Endothelial cell of umbilical vein (primary cell): Measurements from ENCODE around the gene B4GALNT4. TPM values are rescaled to one million over a fixed set of nuclear protein-coding genes. Genes with fewer than 3 reads are reported as not detected.

Source experiments
- BruUV-seq: library from RNA; stranded (reverse); fragments of 400-500 nt; replicated peaks from 2 replicates; lab custom pipeline; 2021; lab: Mats Ljungman, UMichigan
- CTCF ChIA-PET: fragments of 300-600, 350-600 bp; sonication (Branson Sonifier 250); formaldehyde crosslinking; loops from one replicate; lab custom pipeline; 2021; ENCODE audit warnings: antibody characterized with exemption, inconsistent platforms; lab: Charles Lee
- POLR2A ChIA-PET: fragments of 300-600, 350-600 bp; sonication (Branson Sonifier 250); formaldehyde crosslinking; loops from one replicate; lab custom pipeline; 2021; ENCODE audit warnings: antibody characterized with exemption, inconsistent platforms; lab: Charles Lee
- DNase-seq: peaks from one replicate; pipeline ENCODE4 v3.0.0-alpha.2; 2011; ENCODE audit warnings: low read depth, low spot score
- FAIRE-seq: peaks from 2 replicates; lab custom pipeline; 2011; peaks lifted over from hg19 to GRCh38; lab: Jason Lieb, UNC
- H2AFZ ChIP-seq: 2 replicates; pipeline ENCODE4 v1.6.0; 2012; ENCODE audit warnings: low read depth, low read length, control low read depth, inconsistent platforms
- H3K27ac ChIP-seq: 2 replicates; pipeline ENCODE4 v1.5.1; 2011; ENCODE audit warnings: low read depth, mild to moderate bottlenecking, control low read depth, low read length, moderate library complexity; ENCODE audit not compliant: insufficient read depth
- H3K27me3 ChIP-seq, 2 experiments: 2 replicates each; pipeline versions ENCODE4 v1.6.0 to v1.6.1; 2011; ENCODE audit warnings: low read length in 2 of 2, mixed read lengths in 1 of 2; ENCODE audit not compliant: control insufficient read depth in 2 of 2, insufficient read depth in 2 of 2
- H3K36me3 ChIP-seq, 2 experiments: 2 replicates in 1 of 2; 3 replicates in 1 of 2; pipeline ENCODE4 v1.5.1; 2011; ENCODE audit warnings: low read length in 2 of 2, mild to moderate bottlenecking in 1 of 2, moderate library complexity in 1 of 2; ENCODE audit not compliant: control insufficient read depth in 2 of 2, insufficient read depth in 2 of 2; ENCODE audit errors: extremely low read depth in 1 of 2
- H3K4me1 ChIP-seq: 3 replicates; pipeline ENCODE4 v1.5.1; 2011; ENCODE audit warnings: mild to moderate bottlenecking, low read length; ENCODE audit not compliant: control insufficient read depth, insufficient read depth; ENCODE audit errors: extremely low read depth
- H3K4me2 ChIP-seq: 2 replicates; pipeline ENCODE4 v1.6.1; 2011; ENCODE audit warnings: low read length, control low read depth, mixed read lengths; ENCODE audit not compliant: insufficient read depth
- H3K4me3 ChIP-seq, 3 experiments: fragments of 200-600 bp in 1 of 3; sonication (generic), shearing (Covaris generic) in 1 of 3; replicated peaks in 1 of 3; 2 replicates each; pipeline ENCODE4 v1.5.1; 2011 to 2016; ENCODE audit warnings: control low read depth in 3 of 3, low read length in 3 of 3, mild to moderate bottlenecking in 2 of 3, inconsistent platforms in 1 of 3, low read depth in 1 of 3, moderate library complexity in 1 of 3; ENCODE audit not compliant: insufficient read depth in 1 of 3
- H3K79me2 ChIP-seq: 2 replicates; pipeline ENCODE4 v1.6.0; 2012; ENCODE audit warnings: low read length, inconsistent platforms; ENCODE audit not compliant: control insufficient read depth, insufficient read depth
- H3K9ac ChIP-seq: replicated peaks from 2 replicates; pipeline ENCODE3; 2011; ENCODE audit warnings: low read length, control low read depth; ENCODE audit not compliant: insufficient read depth; ENCODE audit errors: extremely low read depth
- H3K9me1 ChIP-seq: replicated peaks from 3 replicates; pipeline ENCODE4 v1.6.0; 2011; ENCODE audit warnings: mild to moderate bottlenecking, low read length; ENCODE audit not compliant: control insufficient read depth, insufficient read depth; ENCODE audit errors: extremely low read depth
- H3K9me3 ChIP-seq: replicated peaks from 2 replicates; pipeline ENCODE4 v1.5.1; 2012; ENCODE audit warnings: low read length, inconsistent platforms; ENCODE audit not compliant: control insufficient read depth, insufficient read depth
- H4K20me1 ChIP-seq: replicated peaks from 2 replicates; pipeline ENCODE3; 2011; ENCODE audit warnings: mild to moderate bottlenecking, low read length; ENCODE audit not compliant: control insufficient read depth, insufficient read depth; ENCODE audit errors: extremely low read depth
- EZH2 ChIP-seq: IDR thresholded peaks from 2 replicates; pipeline ENCODE4 v1.6.1; 2012; ENCODE audit warnings: borderline replicate concordance, low read depth, mild to moderate bottlenecking, moderate library complexity, low read length, inconsistent platforms; ENCODE audit not compliant: severe bottlenecking
- FOS ChIP-seq: IDR thresholded peaks from 2 replicates; pipeline ENCODE4 v1.6.1; 2011; ENCODE audit warnings: mild to moderate bottlenecking, low read length, moderate library complexity, borderline replicate concordance; ENCODE audit not compliant: insufficient read depth
- GATA2 ChIP-seq: IDR thresholded peaks from 2 replicates; pipeline ENCODE4 v1.7.0; 2011; ENCODE audit warnings: low read depth, mild to moderate bottlenecking, moderate library complexity, mixed read lengths, low read length; ENCODE audit not compliant: insufficient read length, insufficient read depth
- JUN ChIP-seq: IDR thresholded peaks from 2 replicates; pipeline ENCODE4 v1.6.1; 2011; ENCODE audit warnings: borderline replicate concordance, low read depth; ENCODE audit not compliant: insufficient read length, insufficient read depth
- MAX ChIP-seq: IDR thresholded peaks from 2 replicates; pipeline ENCODE4 v1.6.1; 2011; ENCODE audit not compliant: insufficient read depth, insufficient read length
- MYC ChIP-seq: IDR thresholded peaks from one replicate; pipeline ENCODE4 v1.6.1; 2011; ENCODE audit warnings: mild to moderate bottlenecking, low read depth, low read length
- POLR2A ChIP-seq: IDR thresholded peaks from 2 replicates; pipeline ENCODE4 v1.6.1; 2012; ENCODE audit warnings: low read depth, mild to moderate bottlenecking, control low read depth, low read length
- POLR2AphosphoS5 ChIP-seq: IDR thresholded peaks from 2 replicates; pipeline ENCODE4 v1.6.1; 2012; ENCODE audit warnings: low read depth, mild to moderate bottlenecking, control low read depth, low read length, moderate library complexity; ENCODE audit not compliant: insufficient read depth
- dilution Hi-C: fragments of 300-500 bp; cut with MboI; formaldehyde crosslinking; loops from one replicate; pipeline ENCODE4 v1.15.0; 2019; ENCODE audit warnings: low sequenced_read_pairs; ENCODE audit not compliant: extremely low pct_ligation_motif_present
- intact Hi-C: fragments of 100-400 bp; cut with micrococcal nuclease; formaldehyde crosslinking; loops from one replicate; pipeline ENCODE4 v1.10.0; 2022
- polyA plus RNA-seq, 4 experiments: library from polyadenylated mRNA; depleted of rRNA in 3 of 4; stranded (reverse) in 3 of 4; unstranded in 1 of 4; fragments of >200 nt; gene quantifications; 2 replicates each; pipeline versions ENCODE4 v1.2.1 to v1.2.3, GENCODE V29; 2011 to 2012; ENCODE audit warnings: missing spikeins in 1 of 4
- total RNA-seq: library from RNA; stranded (reverse); gene quantifications from 2 replicates; pipeline ENCODE4 v1.2.3, GENCODE V29; 2021
- TF ChIP-seq, protein P1 (sequence below), 2 donors: IDR thresholded peaks; 1 replicate in 1 of 2; 2 replicates in 1 of 2; pipeline ENCODE4 v1.5.1; 2011; ENCODE audit warnings: low read length in 2 of 2, mild to moderate bottlenecking in 2 of 2, moderate library complexity in 2 of 2, control low read depth in 1 of 2, inconsistent platforms in 1 of 2, low read depth in 1 of 2; ENCODE audit not compliant: insufficient read depth in 1 of 2; ENCODE audit errors: extremely low read depth in 1 of 2

B4GALNT4 gene
- total and polyA plus RNA-seq, 2 donors (not counting 3 experiments of a cell fraction or from before 2014, with no cell fraction given), result 9.2 to 9.6 TPM

- FAIRE-seq, result no peak
- peaks cover 0 to 4% of the 10 kb centered on the region in 2 experiments for H3K27me3 ChIP-seq
- no peak for DNase-seq
- H3K9ac ChIP-seq, result no peak overlapping the region
- peaks cover 2% of the 10 kb centered on the region for H3K4me1 ChIP-seq
- no peaks in the 10 kb centered on the region for H3K36me3 ChIP-seq
- H3K27ac ChIP-seq, result no peak overlapping the region
- ChIA-PET POLR2A (interaction anchor here (0.6 kb wide), 1 partner anchor 115 kb away, joined by 3 read pairs; the partner anchor contains the start of gene RNH1), CTCF (interaction anchor here (1.3 kb wide), 1 partner anchor 30 kb away, joined by 3 read pairs; no protein-coding TSS in a partner anchor)
- dilution Hi-C loops (no loop called here), intact Hi-C loops (no loop called here)
- BruUV-seq, result no TSS peak
- no peak for TF ChIP-seq FOS
- no peak for TF ChIP-seq EZH2
- no peak for TF ChIP-seq GATA2
- no peak for TF ChIP-seq POLR2A
- no peak for TF ChIP-seq MAX
- TF ChIP-seq, protein P1, sequence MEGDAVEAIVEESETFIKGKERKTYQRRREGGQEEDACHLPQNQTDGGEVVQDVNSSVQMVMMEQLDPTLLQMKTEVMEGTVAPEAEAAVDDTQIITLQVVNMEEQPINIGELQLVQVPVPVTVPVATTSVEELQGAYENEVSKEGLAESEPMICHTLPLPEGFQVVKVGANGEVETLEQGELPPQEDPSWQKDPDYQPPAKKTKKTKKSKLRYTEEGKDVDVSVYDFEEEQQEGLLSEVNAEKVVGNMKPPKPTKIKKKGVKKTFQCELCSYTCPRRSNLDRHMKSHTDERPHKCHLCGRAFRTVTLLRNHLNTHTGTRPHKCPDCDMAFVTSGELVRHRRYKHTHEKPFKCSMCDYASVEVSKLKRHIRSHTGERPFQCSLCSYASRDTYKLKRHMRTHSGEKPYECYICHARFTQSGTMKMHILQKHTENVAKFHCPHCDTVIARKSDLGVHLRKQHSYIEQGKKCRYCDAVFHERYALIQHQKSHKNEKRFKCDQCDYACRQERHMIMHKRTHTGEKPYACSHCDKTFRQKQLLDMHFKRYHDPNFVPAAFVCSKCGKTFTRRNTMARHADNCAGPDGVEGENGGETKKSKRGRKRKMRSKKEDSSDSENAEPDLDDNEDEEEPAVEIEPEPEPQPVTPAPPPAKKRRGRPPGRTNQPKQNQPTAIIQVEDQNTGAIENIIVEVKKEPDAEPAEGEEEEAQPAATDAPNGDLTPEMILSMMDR (IDR thresholded peaks at IDR 0.05; ENCODE audit: extremely low read depth in 1 of 2, insufficient read depth in 1 of 2, low read depth in 1 of 2, low read length in 2 of 2), result no peak
- TF ChIP-seq JUN, result no peak
- TF ChIP-seq MYC, result no peak
- TF ChIP-seq POLR2AphosphoS5, result no peak
- H3K79me2 ChIP-seq, result no peaks in the 10 kb centered on the region
- no peak overlapping the region for H2AFZ ChIP-seq
- no peaks in the 10 kb centered on the region for H3K9me3 ChIP-seq
- no peaks in the 10 kb centered on the region for H3K9me1 ChIP-seq
- no peak overlapping the region for H3K4me2 ChIP-seq
- H4K20me1 ChIP-seq, result no peaks in the 10 kb centered on the region
- H3K4me3 ChIP-seq, result no peak overlapping the region
These were observed 22.9 kb downstream of the B4GALNT4 start for GRCh38 chr11:392102-392777.
